ENCODE results near the gene CRMP1. TPM values are rescaled to one million over a fixed set of nuclear protein-coding genes. Genes with fewer than 3 reads are reported as not detected.

CRMP1 gene
- total RNA-seq, 1 experiment from 2014 or later: not detected

DNA sequence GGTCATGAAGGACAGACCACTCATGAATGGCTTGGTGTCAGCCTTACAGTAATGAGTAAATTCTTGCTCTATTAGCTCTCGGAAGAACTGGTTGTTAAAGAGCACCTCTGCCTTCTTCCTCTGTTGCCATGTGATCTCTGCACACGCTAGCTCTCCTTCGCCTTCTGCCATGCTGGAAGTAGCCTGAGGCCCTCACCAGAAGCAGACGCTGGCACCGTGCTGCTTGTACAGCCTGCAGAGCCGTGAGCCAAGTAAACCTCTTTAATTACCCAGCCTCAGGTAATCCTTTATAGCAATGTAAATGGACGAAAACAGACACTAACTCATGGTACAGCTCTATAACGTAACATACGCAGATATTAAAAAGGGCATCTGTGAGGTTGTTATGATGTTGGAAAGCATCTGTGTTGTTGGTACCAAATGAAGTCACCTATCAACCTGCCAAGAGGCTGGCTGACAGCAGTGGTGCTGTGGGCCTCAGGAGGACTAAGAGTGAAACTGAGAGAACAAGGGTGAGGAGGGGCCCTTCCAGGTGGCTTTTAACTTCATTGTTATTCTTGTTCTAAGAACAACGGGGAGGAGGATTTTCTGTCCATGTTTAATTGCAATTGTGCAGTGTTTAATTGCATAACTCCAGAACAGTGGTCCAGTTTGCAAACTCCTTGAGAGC lies 69.2 kb downstream of the CRMP1 start:
- Mint-ChIP-seq H3K4me3 (ENCODE audit: low read depth, unreplicated experiment) (no peak overlapping the region), H3K9me3 (ENCODE audit: low read depth, unreplicated experiment) (peaks cover 5% of the 10 kb centered on the region), H3K27ac (ENCODE audit: unreplicated experiment) (no peak overlapping the region), H3K36me3 (ENCODE audit: insufficient read depth, unreplicated experiment) (no peaks in the 10 kb centered on the region), H3K4me1 (ENCODE audit: low read depth, unreplicated experiment) (no peaks in the 10 kb centered on the region), H3K27me3 (ENCODE audit: unreplicated experiment) (no peaks in the 10 kb centered on the region)
- intact Hi-C loops (cut with micrococcal nuclease; ENCODE audit: unreplicated experiment): no loop called here
- TF ChIP-seq CTCF (IDR thresholded peaks at IDR 0.05; ENCODE audit: unreplicated experiment): no peak
- no peak for DNase-seq
- no TSS peak for BruUV-seq (replicated peaks)
- CTCF ChIA-PET: no interaction called here

GRCh38 chr4:5822619-5823018 lies 70.3 kb downstream of the CRMP1 start:
- Mint-ChIP-seq H3K9me3 (ENCODE audit: low read depth, unreplicated experiment) (peaks cover 5% of the 10 kb centered on the region), H3K27me3 (ENCODE audit: unreplicated experiment) (no peaks in the 10 kb centered on the region), H3K27ac (ENCODE audit: unreplicated experiment) (no peak overlapping the region), H3K4me3 (ENCODE audit: low read depth, unreplicated experiment) (no peak overlapping the region), H3K4me1 (ENCODE audit: low read depth, unreplicated experiment) (no peaks in the 10 kb centered on the region), H3K36me3 (ENCODE audit: insufficient read depth, unreplicated experiment) (no peaks in the 10 kb centered on the region)
- DNase-seq: no peak
- no TSS peak for BruUV-seq (replicated peaks)
- TF ChIP-seq CTCF (IDR thresholded peaks at IDR 0.05; ENCODE audit: unreplicated experiment): no peak
- intact Hi-C loops (cut with micrococcal nuclease; ENCODE audit: unreplicated experiment): no loop called here
- CTCF ChIA-PET: no interaction called here

GRCh38 chr4:5821665-5822358 lies 71.1 kb downstream of the CRMP1 start:
- Mint-ChIP-seq H3K27ac (ENCODE audit: unreplicated experiment) (no peak overlapping the region), H3K4me3 (ENCODE audit: low read depth, unreplicated experiment) (no peak overlapping the region), H3K4me1 (ENCODE audit: low read depth, unreplicated experiment) (no peaks in the 10 kb centered on the region), H3K27me3 (ENCODE audit: unreplicated experiment) (no peaks in the 10 kb centered on the region), H3K9me3 (ENCODE audit: low read depth, unreplicated experiment) (peaks cover 5% of the 10 kb centered on the region), H3K36me3 (ENCODE audit: insufficient read depth, unreplicated experiment) (no peaks in the 10 kb centered on the region)
- no TSS peak for BruUV-seq (replicated peaks)
- intact Hi-C loops (cut with micrococcal nuclease; ENCODE audit: unreplicated experiment): no loop called here
- DNase-seq: no peak
- CTCF ChIA-PET: no interaction called here
- no peak for TF ChIP-seq CTCF (IDR thresholded peaks at IDR 0.05; ENCODE audit: unreplicated experiment)

GRCh38 chr4:5816851-5817375 lies 76.0 kb downstream of the CRMP1 start:
- DNase-seq: no peak
- H3K4me1 Mint-ChIP-seq (ENCODE audit: low read depth, unreplicated experiment): no peaks in the 10 kb centered on the region
- H3K27me3 Mint-ChIP-seq (ENCODE audit: unreplicated experiment): no peaks in the 10 kb centered on the region
- BruUV-seq (replicated peaks): no TSS peak
- H3K9me3 Mint-ChIP-seq (ENCODE audit: low read depth, unreplicated experiment): peaks cover 5% of the 10 kb centered on the region
- no peak overlapping the region for H3K27ac Mint-ChIP-seq (ENCODE audit: unreplicated experiment)
- CTCF ChIA-PET: no interaction called here
- H3K4me3 Mint-ChIP-seq (ENCODE audit: low read depth, unreplicated experiment): no peak overlapping the region
- no peaks in the 10 kb centered on the region for H3K36me3 Mint-ChIP-seq (ENCODE audit: insufficient read depth, unreplicated experiment)
- TF ChIP-seq CTCF (IDR thresholded peaks at IDR 0.05; ENCODE audit: unreplicated experiment): no peak
- intact Hi-C loops (cut with micrococcal nuclease; ENCODE audit: unreplicated experiment): loop anchor here (10.0 kb wide), 1 partner anchor 762 kb away; the partner anchor contains the start of gene STK32B

Measured in Calu3 (cell line).